ENCODE measurements around the gene MYO1D.
"Not testable (repeated sequence)": the region's sequence is repeated elsewhere in the genome, so short reads cannot be mapped to it uniquely, and the experiment has no call there.

Gene MYO1D

GRCh38 chr17:32722733-32723132 lies 154.2 kb downstream of the MYO1D start:
- peak; percentile 19 for DNase-seq (ENCODE audit: low read depth)
- H3K4me3 ChIP-seq (ENCODE audit: low read length), result no peak overlapping the region
- no peak for TF ChIP-seq CTCF (conservative IDR thresholded peaks at IDR 0.05; ENCODE audit: low read depth, low read length)

- no peak for TF ChIP-seq CTCF (conservative IDR thresholded peaks at IDR 0.05; ENCODE audit: low read depth, low read length)
- no peak for DNase-seq (ENCODE audit: low read depth)
- no peak overlapping the region for H3K4me3 ChIP-seq (ENCODE audit: low read length)
Measured at GRCh38 chr17:32720671-32721070, 156.3 kb downstream of the MYO1D start.

GRCh38 chr17:32719689-32720088 lies 157.2 kb downstream of the MYO1D start:
- no peak for DNase-seq (ENCODE audit: low read depth)
- no peak for TF ChIP-seq CTCF (conservative IDR thresholded peaks at IDR 0.05; ENCODE audit: low read depth, low read length)
- no peak overlapping the region for H3K4me3 ChIP-seq (ENCODE audit: low read length)

- not testable (repeated sequence) for DNase-seq (ENCODE audit: low read depth)
Measured at GRCh38 chr17:32714922-32715321, 162.0 kb downstream of the MYO1D start.

GRCh38 chr17:32714206-32714605 lies 162.7 kb downstream of the MYO1D start:
- DNase-seq (ENCODE audit: low read depth); H3K4me3 ChIP-seq (ENCODE audit: low read length): not testable (repeated sequence)

More at GRCh38 chr17:32714922-32715321, 162.0 kb downstream of the MYO1D start:
- not testable (repeated sequence) for H3K4me3 ChIP-seq (ENCODE audit: low read length)

- no peak for DNase-seq (ENCODE audit: low read depth)
- no peak for TF ChIP-seq CTCF (conservative IDR thresholded peaks at IDR 0.05; ENCODE audit: low read depth, low read length)
- H3K4me3 ChIP-seq (ENCODE audit: low read length), result no peak overlapping the region
Measured at GRCh38 chr17:32713081-32713480, 163.8 kb downstream of the MYO1D start.

- DNase-seq (ENCODE audit: low read depth), result no peak
- no peak overlapping the region for H3K4me3 ChIP-seq (ENCODE audit: low read length)
- no peak for TF ChIP-seq CTCF (conservative IDR thresholded peaks at IDR 0.05; ENCODE audit: low read depth, low read length)
Measured at GRCh38 chr17:32709562-32709961, 167.4 kb downstream of the MYO1D start.

GRCh38 chr17:32701871-32702270 lies 175.1 kb downstream of the MYO1D start:
- DNase-seq (ENCODE audit: low read depth), result no peak
- no peak for TF ChIP-seq CTCF (conservative IDR thresholded peaks at IDR 0.05; ENCODE audit: low read depth, low read length)
- H3K4me3 ChIP-seq (ENCODE audit: low read length), result no peak overlapping the region
